DOHH2 (cell line): ENCODE measurements around the gene MYH7B.

Experiments used
- CTCF ChIP-seq: fragments of 200-600 bp; sonication (generic); IDR thresholded peaks from one replicate; pipeline ENCODE4 v1.5.1; 2014; ENCODE audit warnings: antibody characterized with exemption, mild to moderate bottlenecking, low read depth, low read length; ENCODE audit not compliant: poor library complexity, severe bottlenecking
- EZH2phosphoT487 ChIP-seq: fragments of 200-600 bp; sonication (generic); IDR thresholded peaks from 2 replicates; pipeline ENCODE4 v1.6.1; 2017; ENCODE audit warnings: borderline replicate concordance, mild to moderate bottlenecking, antibody characterized with exemption, low read length, moderate library complexity, mixed read lengths

DNA sequence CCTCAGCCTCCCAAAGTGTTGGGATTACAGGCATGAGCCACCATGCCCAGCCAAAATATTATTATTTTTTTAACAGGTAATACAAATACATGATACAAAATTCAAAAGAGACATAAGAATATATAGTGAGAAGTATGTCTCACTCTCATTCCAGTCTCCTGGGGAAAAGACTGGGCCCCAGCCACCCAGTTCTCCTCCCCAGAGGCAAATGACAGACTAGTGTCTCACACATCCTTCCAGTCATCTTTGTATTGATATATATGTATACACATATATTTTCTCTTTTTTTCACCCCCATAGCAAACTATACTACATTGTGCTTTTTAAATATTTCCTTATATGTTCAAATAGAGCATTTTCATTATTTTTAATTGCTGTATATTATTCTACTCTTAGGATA lies 8.3 kb upstream of the MYH7B start:
- TF ChIP-seq CTCF (no peak), EZH2phosphoT487 (no peak)
